Measurements from ENCODE around the gene ASCL5. TPM values are rescaled to one million over a fixed set of nuclear protein-coding genes. Genes with fewer than 3 reads are reported as not detected.

ASCL5 gene
- total and polyA plus RNA-seq, 2 of the 13 experiments (the other 11 are each of a cell fraction or from before 2014, with no cell fraction given), result not detected

DNA sequence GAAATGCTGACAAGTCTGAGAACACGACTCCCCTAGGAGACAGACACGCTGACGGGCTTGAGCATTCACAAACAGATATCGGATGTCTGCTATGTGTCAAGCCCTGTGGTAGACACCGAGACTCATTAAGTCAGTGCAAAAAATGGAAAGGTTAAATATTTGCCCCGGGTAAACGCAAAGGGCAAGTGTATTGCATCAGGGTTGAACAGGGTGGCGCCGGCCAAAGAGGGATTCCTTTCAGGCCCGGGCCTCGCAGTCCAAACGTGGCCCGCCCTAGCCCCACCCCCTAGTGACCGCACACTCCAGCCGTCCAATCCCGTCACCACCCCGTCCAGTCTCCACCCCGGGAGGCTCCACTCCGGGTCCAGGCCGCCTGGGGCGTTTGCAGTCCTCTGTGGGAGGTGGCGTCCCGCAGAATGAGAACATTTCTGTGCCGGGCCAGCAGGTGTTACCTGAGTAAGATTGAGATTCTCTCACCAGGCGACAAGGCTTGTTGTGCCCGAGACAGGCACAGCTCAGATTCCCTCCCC, 43.6 kb upstream of the ASCL5 start (continued):
- no peak for TF ChIP-seq MTA3 (CRISPR knock-in tag; IDR thresholded peaks at IDR 0.05)
- TF ChIP-seq ZFX (CRISPR knock-in tag; IDR thresholded peaks at IDR 0.05; ENCODE audit: low read depth), result no peak
- 0 out of 2 replicates have a peak, but pooled peaks have one; percentile 13 for TF ChIP-seq ZNF441 (CRISPR knock-in tag; IDR thresholded peaks at IDR 0.05; ENCODE audit: borderline replicate concordance)
- TF ChIP-seq, protein P1, sequence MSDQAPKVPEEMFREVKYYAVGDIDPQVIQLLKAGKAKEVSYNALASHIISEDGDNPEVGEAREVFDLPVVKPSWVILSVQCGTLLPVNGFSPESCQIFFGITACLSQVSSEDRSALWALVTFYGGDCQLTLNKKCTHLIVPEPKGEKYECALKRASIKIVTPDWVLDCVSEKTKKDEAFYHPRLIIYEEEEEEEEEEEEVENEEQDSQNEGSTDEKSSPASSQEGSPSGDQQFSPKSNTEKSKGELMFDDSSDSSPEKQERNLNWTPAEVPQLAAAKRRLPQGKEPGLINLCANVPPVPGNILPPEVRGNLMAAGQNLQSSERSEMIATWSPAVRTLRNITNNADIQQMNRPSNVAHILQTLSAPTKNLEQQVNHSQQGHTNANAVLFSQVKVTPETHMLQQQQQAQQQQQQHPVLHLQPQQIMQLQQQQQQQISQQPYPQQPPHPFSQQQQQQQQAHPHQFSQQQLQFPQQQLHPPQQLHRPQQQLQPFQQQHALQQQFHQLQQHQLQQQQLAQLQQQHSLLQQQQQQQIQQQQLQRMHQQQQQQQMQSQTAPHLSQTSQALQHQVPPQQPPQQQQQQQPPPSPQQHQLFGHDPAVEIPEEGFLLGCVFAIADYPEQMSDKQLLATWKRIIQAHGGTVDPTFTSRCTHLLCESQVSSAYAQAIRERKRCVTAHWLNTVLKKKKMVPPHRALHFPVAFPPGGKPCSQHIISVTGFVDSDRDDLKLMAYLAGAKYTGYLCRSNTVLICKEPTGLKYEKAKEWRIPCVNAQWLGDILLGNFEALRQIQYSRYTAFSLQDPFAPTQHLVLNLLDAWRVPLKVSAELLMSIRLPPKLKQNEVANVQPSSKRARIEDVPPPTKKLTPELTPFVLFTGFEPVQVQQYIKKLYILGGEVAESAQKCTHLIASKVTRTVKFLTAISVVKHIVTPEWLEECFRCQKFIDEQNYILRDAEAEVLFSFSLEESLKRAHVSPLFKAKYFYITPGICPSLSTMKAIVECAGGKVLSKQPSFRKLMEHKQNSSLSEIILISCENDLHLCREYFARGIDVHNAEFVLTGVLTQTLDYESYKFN (CRISPR knock-in tag; conservative IDR thresholded peaks at IDR 0.05), result peak; percentile 86
- TF ChIP-seq ZBTB14 (CRISPR knock-in tag; IDR thresholded peaks at IDR 0.05), result no peak
- peak; percentile 98 for TF ChIP-seq SMAD3 (CRISPR knock-in tag; IDR thresholded peaks at IDR 0.05)
- 0 out of 2 replicates have a peak, but pooled peaks have one; percentile 14 for TF ChIP-seq ZNF224 (CRISPR knock-in tag; IDR thresholded peaks at IDR 0.05)
- TF ChIP-seq ZNF530 (CRISPR knock-in tag; IDR thresholded peaks at IDR 0.05; ENCODE audit: low read depth), result no peak
- peak; percentile 90 for TF ChIP-seq HDAC2 (CRISPR knock-in tag; IDR thresholded peaks at IDR 0.05)
- peak; percentile 98 for TF ChIP-seq SIX1 (CRISPR knock-in tag; IDR thresholded peaks at IDR 0.05; ENCODE audit: borderline replicate concordance)
- TF ChIP-seq ARHGAP35 (CRISPR knock-in tag; IDR thresholded peaks at IDR 0.05; ENCODE audit: borderline replicate concordance), result 0 out of 2 replicates have a peak, but pooled peaks have one; percentile 4
- no peak for TF ChIP-seq ZNF780A (CRISPR knock-in tag; IDR thresholded peaks at IDR 0.05)
- TF ChIP-seq THAP9 (CRISPR knock-in tag; IDR thresholded peaks at IDR 0.05; ENCODE audit: borderline replicate concordance), result peak; percentile 70; the same call in 1 of the 2 replicates
- TF ChIP-seq SP4 (CRISPR knock-in tag; IDR thresholded peaks at IDR 0.05), result peak; percentile 65; the same call in 1 of the 2 replicates
- TF ChIP-seq SMARCC2 (IDR thresholded peaks at IDR 0.05), result no peak
- TF ChIP-seq LCORL (IDR thresholded peaks at IDR 0.05), result no peak
- TF ChIP-seq LCORL (CRISPR knock-in tag; IDR thresholded peaks at IDR 0.05), result peak; percentile 98
- TF ChIP-seq, protein P2, sequence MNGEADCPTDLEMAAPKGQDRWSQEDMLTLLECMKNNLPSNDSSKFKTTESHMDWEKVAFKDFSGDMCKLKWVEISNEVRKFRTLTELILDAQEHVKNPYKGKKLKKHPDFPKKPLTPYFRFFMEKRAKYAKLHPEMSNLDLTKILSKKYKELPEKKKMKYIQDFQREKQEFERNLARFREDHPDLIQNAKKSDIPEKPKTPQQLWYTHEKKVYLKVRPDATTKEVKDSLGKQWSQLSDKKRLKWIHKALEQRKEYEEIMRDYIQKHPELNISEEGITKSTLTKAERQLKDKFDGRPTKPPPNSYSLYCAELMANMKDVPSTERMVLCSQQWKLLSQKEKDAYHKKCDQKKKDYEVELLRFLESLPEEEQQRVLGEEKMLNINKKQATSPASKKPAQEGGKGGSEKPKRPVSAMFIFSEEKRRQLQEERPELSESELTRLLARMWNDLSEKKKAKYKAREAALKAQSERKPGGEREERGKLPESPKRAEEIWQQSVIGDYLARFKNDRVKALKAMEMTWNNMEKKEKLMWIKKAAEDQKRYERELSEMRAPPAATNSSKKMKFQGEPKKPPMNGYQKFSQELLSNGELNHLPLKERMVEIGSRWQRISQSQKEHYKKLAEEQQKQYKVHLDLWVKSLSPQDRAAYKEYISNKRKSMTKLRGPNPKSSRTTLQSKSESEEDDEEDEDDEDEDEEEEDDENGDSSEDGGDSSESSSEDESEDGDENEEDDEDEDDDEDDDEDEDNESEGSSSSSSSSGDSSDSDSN (CRISPR knock-in tag; IDR thresholded peaks at IDR 0.05), result no peak; the same call in 1 of the 2 replicates
